ENCODE measurements around the gene TGFBRAP1.
"Not testable (repeated sequence)": the region's sequence is repeated elsewhere in the genome, so short reads cannot be mapped to it uniquely, and the experiment has no call there.

TGFBRAP1 gene

DNA sequence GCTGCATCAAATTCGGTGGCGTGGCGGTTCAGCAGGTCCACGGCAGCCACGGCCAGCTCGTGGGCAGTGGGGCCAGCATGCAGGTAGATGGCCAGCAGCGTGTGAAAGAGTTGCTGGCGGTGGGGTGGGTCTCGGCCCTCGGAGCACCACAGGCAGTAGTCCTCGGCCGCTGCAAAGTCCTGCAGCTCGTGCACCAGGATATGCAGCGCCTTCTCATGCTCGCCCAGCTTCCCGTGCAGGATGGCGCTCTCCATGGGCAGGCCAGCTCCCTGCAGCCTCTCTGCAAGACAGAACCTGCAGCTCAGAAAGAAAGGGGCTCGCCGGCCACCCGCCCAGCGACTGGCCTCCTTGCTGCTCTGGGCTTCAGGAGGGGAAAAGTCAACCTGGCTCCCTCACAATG lies 60.1 kb downstream of the TGFBRAP1 start:
- no peak for DNase-seq

GRCh38 chr2:105262651-105263091 lies 66.9 kb downstream of the TGFBRAP1 start:
- DNase-seq = no peak

DNA sequence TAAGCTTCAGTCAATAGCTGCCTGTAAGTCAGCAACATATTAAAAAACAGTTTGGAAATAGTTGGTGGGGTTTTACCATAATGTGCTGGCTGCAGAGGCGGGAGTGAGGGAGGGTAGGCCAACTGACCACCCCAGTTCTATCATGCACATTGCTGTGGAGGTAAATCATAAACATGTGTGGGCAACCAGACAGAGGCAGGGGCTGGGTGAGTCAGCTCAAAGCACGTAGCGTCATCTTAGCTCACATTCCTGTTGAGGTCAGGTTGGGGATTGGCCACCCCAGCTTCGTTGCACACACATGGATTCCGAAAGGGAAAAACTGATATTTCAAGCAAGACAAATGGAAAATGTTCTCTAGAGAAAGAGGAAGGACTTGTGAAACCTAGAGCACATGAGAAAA lies 68.5 kb downstream of the TGFBRAP1 start:
- no peak for DNase-seq

DNA sequence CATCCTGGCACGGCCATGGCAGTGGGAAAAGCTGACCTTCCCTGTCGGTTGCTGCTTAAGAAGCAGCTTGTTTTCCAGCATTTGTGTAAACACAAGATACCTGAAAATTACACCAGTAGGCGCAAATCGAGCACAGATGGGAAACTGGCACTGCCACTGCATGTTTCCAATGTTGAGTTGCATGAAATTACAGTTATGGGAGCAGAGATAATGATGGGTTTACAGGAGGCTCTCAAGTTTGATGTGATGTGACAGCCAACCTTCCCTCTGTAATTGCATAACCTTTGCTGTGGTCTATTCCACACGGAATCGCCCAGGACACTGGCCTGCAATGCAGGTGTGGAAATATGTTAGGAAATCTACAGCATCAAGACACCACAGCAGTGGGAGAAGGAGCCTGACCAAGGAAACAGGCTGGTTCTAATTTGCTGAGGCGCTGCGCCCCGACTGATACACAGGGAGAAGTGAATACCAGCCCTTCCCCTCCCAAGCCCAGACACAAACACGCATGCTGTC lies 70.6 kb downstream of the TGFBRAP1 start:
- DNase-seq = no peak

- DNase-seq = no peak
Observed at GRCh38 chr2:105257981-105258380, 71.6 kb downstream of the TGFBRAP1 start.

DNA sequence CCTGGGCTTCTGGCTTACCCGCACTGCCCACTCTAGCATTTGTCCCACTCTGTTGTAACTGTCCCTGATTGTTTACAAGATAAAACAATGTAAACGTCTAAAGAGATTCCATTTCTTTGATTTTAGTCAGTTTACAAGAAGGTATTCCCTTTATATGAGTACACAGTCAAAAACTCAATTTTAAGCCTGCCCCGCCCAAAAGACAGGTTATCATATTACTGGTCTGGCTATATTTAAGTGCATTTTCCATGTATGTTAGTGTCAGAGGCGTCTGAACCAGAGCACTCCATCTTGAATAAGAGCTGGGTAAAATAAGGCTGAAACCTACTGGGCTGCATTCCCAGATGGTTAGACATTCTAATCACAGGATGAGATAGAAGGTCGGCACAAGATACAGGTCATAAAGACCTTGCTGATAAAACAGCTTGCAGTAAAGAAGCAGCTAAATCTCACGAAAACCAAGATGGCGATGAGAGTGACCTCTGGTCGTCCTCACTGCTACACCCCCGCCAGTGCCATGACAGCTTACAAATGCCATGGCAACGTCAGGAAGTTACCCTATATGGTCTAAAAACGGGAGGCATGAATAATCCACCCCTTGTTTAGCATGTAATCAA lies 73.0 kb downstream of the TGFBRAP1 start:
- no peak for DNase-seq

- DNase-seq = no peak
Observed at GRCh38 chr2:105255979-105256378, 73.6 kb downstream of the TGFBRAP1 start.

DNA sequence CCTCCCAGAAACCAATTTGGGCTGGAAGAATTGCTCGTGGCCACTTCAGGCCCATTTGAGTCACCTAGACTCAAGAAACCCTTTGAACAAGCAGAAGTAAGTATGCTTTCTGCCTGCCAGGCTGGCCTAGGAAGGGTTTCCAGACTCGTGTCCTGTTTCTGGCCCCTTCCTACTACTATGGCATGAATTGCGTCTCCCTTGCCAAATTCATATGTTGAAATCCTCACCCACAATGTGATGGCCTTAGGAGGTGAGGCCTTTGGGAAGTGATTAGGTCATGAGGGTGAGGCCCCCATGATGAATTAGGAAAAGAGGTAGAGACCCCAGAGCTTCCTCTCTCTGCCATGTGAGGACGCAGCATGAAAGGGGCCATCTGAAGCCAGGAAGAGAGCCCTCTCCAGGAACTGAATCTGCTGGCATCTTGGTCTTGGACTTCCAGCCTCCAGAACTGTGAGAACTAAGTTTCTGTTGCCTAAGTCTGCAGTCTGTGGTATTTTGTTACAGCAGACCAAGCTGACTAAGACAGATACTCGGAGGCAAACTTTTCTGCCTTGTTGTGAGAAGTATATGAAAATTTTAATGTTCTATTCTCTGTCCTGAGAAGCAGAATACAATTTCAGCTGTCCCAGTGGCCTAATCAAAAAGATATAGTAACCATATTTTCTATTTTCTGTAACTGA lies 74.9 kb downstream of the TGFBRAP1 start:
- no peak for DNase-seq

DNA sequence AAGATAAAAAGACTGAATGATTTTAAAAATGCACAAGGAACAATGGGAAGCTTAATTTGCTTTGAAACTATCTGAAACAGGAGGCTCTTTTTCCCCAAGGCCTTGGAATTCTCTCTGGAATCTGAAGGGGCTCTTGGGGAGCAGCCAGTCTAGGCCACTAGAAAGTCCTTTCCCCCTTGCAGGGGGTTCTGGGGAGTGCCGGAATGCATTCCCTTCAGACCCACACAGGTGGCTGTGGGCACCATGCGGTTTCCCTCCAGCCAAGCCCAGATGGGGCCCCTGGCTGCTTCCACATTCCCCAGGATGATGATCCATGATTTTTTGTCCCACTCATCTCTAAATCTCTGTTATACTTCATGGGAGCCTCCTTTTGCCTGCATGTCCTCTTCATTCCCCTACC lies 77.3 kb downstream of the TGFBRAP1 start:
- DNase-seq = no peak

- not testable (repeated sequence) for DNase-seq
Observed at GRCh38 chr2:105251016-105251648, 78.4 kb downstream of the TGFBRAP1 start.

DNA sequence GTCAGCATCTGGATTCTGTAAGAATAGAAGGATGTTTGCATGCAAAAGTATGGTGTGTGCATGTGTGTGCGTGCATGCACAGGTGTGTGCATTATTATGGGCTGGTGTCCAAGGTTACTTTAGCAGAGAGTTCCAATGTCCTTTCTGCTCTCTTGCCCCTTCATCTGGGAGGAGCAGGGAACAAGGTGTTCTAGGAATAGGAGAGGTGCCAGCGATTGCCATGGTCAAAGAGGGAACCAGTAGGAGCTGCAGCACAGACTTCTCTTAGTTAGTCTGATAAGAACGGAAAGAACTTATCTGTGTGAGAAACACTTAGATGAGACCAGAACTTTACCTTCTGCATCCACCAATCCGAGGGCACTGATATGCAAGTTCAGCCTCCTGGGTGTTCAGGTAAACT lies 79.6 kb downstream of the TGFBRAP1 start:
- DNase-seq = no peak

DNA sequence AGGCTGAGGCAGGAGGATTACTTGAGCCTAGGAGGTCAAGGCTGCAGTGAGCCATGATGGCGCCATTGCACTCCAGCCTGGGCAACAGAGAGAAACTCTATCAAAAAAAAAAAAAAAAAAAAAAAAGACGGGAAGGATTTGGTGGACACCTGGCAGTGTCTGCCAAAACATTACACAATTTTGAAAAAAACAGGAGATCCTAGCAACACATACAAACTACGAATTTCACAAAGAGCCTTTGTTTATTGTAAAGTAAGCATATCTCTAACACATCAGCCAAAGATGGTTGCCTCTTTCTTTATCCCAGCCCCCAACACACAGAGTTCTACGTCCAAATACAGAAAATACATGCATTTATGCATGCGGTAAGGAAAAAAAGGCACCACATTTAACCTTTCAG lies 80.4 kb downstream of the TGFBRAP1 start:
- no peak for DNase-seq

GRCh38 chr2:105248316-105249070 lies 81.0 kb downstream of the TGFBRAP1 start:
- DNase-seq = no peak

DNA sequence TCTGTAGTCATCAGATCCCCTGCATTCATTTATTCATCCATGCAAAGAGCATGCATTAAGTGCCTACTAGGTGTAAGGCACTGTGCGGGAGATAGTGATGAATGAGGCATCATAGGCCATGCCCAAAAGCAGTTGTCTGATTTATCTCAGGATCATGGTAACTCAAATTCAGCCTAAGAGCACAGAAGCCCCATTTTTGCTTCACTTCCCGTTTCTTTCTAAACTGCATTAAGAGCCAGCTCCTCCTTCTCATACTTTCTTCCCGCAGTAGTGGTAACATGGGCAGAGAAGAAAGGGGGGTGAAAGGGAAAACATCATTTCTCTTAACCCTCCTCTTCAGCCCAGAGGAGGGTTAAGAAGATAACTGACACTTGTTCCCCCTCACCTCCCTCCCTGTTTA lies 85.1 kb downstream of the TGFBRAP1 start:
- DNase-seq = no peak

DNA sequence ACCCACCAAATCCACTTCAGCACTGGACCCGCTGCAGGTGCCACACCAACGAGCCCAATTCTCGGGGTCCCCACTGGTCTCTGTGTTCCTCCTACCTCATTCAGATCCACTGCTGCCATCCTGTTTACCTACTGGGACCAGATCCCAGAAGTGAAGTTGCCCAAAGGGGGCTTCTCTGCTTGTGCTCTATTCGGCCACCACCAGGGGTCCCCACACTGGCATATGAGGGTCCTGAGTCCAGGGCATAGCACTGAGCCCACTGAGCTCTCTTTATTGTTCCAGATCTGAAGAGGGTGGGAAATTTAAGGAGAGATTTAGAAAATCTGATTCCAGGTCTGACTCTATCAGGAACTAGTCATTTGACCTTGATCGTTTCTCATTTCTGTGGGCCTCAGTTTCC lies 85.6 kb downstream of the TGFBRAP1 start:
- DNase-seq = no peak

DNA sequence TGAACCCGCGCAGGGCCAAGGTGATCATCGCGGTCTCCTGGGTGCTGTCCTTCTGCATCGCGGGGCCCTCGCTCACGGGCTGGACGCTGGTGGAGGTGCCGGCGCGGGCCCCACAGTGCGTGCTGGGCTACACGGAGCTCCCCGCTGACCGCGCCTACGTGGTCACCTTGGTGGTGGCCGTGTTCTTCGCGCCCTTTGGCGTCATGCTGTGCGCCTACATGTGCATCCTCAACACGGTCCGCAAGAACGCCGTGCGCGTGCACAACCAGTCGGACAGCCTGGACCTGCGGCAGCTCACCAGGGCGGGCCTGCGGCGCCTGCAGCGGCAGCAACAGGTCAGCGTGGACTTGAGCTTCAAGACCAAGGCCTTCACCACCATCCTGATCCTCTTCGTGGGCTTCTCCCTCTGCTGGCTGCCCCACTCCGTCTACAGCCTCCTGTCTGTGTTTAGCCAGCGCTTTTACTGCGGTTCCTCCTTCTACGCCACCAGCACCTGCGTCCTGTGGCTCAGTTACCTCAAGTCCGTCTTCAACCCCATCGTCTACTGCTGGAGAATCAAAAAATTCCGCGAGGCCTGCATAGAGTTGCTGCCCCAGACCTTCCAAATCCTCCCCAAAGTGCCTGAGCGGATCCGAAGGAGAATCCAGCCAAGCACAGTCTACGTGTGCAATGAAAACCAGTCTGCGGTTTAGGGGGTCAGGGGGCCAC lies 87.1 kb downstream of the TGFBRAP1 start:
- no peak for DNase-seq

- DNase-seq = no peak
Observed at GRCh38 chr2:105241443-105241842, 88.1 kb downstream of the TGFBRAP1 start, which contains the start of gene GPR45. Gene GPR45 (plus strand): TSS chr2:105241743. CDS start chr2:105241859, 116 bp downstream.

DNA sequence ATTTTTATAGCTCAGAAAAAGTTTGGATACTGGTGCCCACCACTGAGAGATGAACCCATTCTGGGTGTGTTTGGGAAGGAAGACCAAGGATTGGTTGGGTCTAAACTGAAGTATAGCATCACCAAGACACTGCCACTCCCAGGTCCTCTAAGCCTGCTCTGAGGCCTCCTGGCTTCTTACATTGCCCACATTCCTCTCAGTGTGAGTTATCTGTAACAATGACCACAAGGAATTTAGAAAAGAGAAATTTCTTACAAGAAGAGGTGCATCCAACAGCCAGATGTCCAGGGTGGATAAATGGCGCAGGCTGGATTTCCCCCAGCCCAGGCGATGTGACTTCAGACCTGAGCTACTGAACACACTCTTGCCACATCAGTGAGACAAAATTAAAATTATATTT lies 89.6 kb downstream of the TGFBRAP1 start:
- DNase-seq = no peak

DNA sequence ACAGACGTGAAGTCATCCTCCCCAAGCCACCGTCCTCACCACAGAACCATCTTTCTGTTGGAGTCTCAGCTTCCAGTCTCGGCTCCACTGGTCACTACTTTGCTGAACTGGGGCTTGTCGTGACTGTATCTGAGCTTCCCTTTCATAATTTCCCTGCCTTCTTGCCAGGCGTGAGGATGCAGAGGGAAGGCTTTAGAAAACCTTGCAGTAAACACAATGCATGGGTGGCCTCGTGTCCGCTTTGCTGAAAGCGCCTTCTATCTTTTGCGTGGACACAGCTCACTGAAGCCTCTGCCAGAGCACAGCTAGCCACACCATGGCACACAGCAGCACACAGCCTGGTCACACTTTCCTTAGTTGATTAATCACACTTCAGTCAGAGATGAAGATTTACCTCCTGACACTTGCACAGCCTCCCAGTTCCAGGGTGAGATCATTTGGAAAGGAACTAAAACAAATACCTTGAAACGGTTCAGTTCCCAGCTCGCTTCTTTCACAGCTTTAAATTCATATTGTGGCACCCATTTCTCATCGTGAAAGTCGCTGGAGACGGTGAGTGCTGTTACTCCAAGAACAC lies 90.8 kb downstream of the TGFBRAP1 start:
- no peak for DNase-seq

GRCh38 chr2:105237045-105237765 lies 92.3 kb downstream of the TGFBRAP1 start:
- no peak for DNase-seq

GRCh38 chr2:105236060-105236424 lies 93.5 kb downstream of the TGFBRAP1 start:
- DNase-seq = no peak
